HG03575 (cell line): ENCODE results near the gene CDH19.
"Not testable (repeated sequence)": the region's sequence is repeated elsewhere in the genome, so short reads cannot be mapped to it uniquely, and the experiment has no call there.

Source experiments
- ATAC-seq: cut with Tn5 transposase; IDR thresholded peaks from one replicate; pipeline ENCODE4 v1.9.1; 2021; ENCODE audit not compliant: unreplicated experiment, insufficient number of reproducible peaks, low FRiP score; ENCODE audit errors: extremely low read depth

CDH19 gene

GRCh38 chr18:66495844-66496243 is 108.0 kb downstream of the CDH19 start:
- ATAC-seq, result no peak

GRCh38 chr18:66473882-66474281 is 130.0 kb downstream of the CDH19 start:
- ATAC-seq, result no peak

GRCh38 chr18:66466184-66466583 is 137.7 kb downstream of the CDH19 start:
- not testable (repeated sequence) for ATAC-seq

GRCh38 chr18:66461344-66461743 is 142.5 kb downstream of the CDH19 start:
- no peak for ATAC-seq

- ATAC-seq, result no peak
These were observed 146.6 kb downstream of the CDH19 start for GRCh38 chr18:66457245-66457644.
